Muscle layer of duodenum (tissue), 2 donors: ENCODE measurements around the gene POTEH.
"Not testable (repeated sequence)": the region's sequence is repeated elsewhere in the genome, so short reads cannot be mapped to it uniquely, and the experiment has no call there.

Experiments used
- H3K27ac ChIP-seq: one replicate; pipeline ENCODE4 v1.7.0; 2013; ENCODE audit warnings: mild to moderate bottlenecking, low read length
- H3K27me3 ChIP-seq: one replicate; pipeline ENCODE4 v1.7.0; 2013; ENCODE audit warnings: low read depth, mild to moderate bottlenecking, control low read depth, low read length
- H3K36me3 ChIP-seq, 2 donors: one replicate each; pipeline ENCODE4 v1.7.0; 2013; ENCODE audit warnings: low read length in 2 of 2, control low read depth in 1 of 2, mild to moderate bottlenecking in 1 of 2; ENCODE audit not compliant: insufficient read depth in 2 of 2, control insufficient read depth in 1 of 2
- H3K4me1 ChIP-seq, 2 donors: one replicate each; pipeline ENCODE4 v1.7.0; 2013; ENCODE audit warnings: low read length in 2 of 2, mild to moderate bottlenecking in 2 of 2, control low read depth in 1 of 2, moderate library complexity in 1 of 2; ENCODE audit not compliant: insufficient read depth in 2 of 2, control insufficient read depth in 1 of 2
- H3K4me3 ChIP-seq, 2 donors: one replicate each; pipeline ENCODE4 v1.7.0; 2013; ENCODE audit warnings: low read length in 2 of 2, low read depth in 1 of 2, mild to moderate bottlenecking in 1 of 2
- H3K9me3 ChIP-seq, 2 donors: one replicate each; pipeline ENCODE4 v1.7.0; 2013; ENCODE audit warnings: low read length in 2 of 2, control low read depth in 1 of 2, mild to moderate bottlenecking in 1 of 2; ENCODE audit not compliant: control insufficient read depth in 1 of 2
- donor health status: healthy.

Gene POTEH

GRCh38 chr22:15685641-15686040, 4.2 kb upstream of the POTEH start:
- not testable (repeated sequence) for H3K27ac ChIP-seq, H3K9me3 ChIP-seq, H3K4me1 ChIP-seq, H3K36me3 ChIP-seq, H3K27me3 ChIP-seq, H3K4me3 ChIP-seq

DNA sequence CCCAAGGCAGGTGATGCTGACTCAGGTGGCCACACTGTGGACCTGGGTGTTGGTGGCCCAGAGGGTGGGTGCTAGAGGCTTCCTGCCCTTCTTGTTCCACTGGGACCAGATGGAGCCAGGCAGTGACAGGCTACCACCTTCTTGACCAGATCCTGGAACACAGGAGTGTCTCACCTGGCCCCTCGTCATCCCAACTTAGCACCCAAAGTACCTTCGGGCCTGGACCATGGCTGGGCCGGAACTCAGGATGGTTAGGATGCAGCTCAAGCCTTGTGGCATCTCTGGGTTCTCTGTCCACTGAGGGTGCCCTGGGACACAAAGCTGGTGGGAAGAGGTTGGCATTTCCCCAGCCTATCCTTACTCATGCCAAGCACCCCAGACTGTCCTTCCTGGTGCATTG, 2.7 kb upstream of the POTEH start:
- H3K27me3 ChIP-seq, H3K27ac ChIP-seq, H3K4me1 ChIP-seq, H3K9me3 ChIP-seq, H3K36me3 ChIP-seq, H3K4me3 ChIP-seq: not testable (repeated sequence)

DNA sequence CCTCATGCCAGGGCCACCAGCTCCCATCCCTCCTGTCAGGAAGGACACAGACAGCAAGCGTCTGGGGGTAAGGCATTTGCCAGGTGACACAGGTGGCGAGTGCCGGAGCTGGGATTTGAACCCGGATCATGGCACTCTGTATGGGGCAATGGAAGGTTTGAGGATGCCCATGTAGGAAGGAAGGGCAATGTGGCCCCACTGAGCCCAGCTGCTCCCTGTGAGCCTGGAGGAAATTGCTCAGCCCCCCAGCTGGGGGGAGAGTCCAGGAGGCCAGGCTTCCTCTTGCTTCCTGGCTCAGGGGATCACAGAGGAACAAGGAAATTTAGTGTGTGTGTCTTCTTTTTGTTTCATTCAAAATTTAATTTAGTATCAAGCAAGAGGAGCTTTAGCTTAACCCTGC, 2.1 kb upstream of the POTEH start:
- not testable (repeated sequence) for H3K4me1 ChIP-seq, H3K27me3 ChIP-seq, H3K27ac ChIP-seq, H3K4me3 ChIP-seq, H3K9me3 ChIP-seq, H3K36me3 ChIP-seq

- not testable (repeated sequence) for H3K27ac ChIP-seq, H3K36me3 ChIP-seq, H3K4me3 ChIP-seq, H3K9me3 ChIP-seq, H3K4me1 ChIP-seq, H3K27me3 ChIP-seq
Measured at GRCh38 chr22:15688090-15688489, 1.7 kb upstream of the POTEH start.

DNA sequence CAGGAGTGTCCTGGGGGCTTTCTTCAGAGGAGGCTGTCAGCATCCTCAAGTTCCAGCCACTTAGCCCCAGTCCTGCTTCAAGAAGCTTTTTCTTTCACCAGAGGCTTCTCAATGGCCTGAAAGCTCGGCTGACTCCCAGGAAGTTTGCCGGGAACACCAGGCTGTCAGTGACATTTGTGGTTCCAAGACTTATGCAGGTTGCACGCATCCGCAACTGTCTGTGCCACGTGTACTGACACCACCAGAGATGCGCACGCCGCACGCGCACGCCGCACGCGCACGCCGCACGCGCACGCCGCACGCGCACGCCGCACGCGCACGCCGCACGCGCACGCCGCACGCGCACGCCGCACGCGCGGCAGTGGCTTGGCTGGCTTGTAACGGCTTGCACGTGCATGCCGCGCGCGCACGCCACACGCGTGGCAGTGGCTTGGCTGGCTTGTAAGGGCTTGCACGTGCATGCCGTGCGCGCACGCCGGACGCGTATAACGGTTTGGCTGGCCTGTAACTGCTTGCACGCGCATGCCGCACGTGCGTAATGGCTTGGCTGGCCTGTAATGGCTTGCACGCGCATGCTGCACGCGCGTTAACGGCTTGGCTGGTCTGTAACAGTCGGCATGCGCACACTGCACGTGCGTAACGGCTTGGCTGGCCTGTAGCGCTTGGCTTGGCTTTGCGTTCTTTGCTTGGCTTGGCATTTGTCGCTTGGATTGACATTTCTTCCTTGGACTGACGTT, 646 bp upstream of the POTEH start:
- H3K4me3 ChIP-seq, H3K36me3 ChIP-seq, H3K27ac ChIP-seq, H3K9me3 ChIP-seq, H3K4me1 ChIP-seq, H3K27me3 ChIP-seq: not testable (repeated sequence)

GRCh38 chr22:15713600-15713999, 23.8 kb downstream of the POTEH start:
- H3K27me3 ChIP-seq, H3K36me3 ChIP-seq, H3K4me3 ChIP-seq, H3K27ac ChIP-seq, H3K9me3 ChIP-seq, H3K4me1 ChIP-seq: not testable (repeated sequence)

DNA sequence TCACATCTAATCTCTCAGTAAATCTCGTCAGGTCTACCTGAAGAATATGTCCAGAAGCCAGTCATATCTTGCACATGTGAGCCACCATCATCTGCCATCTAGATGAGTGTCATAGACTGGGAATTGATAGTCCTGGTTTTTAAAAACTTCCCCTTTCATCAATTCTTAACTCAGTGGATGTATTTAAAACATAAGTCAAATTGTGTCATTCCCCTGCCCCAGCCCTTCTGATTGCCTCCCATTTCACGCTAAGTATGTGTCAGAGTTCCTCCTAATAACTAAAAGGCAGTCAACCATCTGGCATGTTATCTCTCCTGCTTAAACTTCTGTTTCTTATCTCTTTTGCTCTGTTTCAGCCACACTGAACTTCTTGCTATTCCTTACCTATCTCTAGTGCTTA, 24.3 kb downstream of the POTEH start:
- not testable (repeated sequence) for H3K27ac ChIP-seq, H3K9me3 ChIP-seq, H3K27me3 ChIP-seq, H3K4me1 ChIP-seq, H3K36me3 ChIP-seq, H3K4me3 ChIP-seq

DNA sequence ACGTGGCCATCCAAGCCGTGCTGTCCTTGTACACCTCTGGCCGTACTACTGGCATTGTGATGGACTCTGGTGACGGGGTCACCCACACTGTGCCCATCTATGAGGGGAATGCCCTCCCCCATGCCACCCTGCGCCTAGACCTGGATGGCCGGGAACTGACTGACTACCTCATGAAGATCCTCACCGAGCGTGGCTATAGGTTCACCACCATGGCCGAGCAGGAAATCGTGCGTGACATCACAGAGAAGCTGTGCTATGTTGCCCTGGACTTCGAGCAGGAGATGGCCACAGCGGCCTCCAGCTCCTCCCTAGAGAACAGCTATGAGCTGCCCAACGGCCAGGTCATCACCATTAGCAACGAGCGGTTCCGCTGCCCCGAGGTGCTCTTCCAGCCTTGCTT, 32.1 kb downstream of the POTEH start:
- H3K9me3 ChIP-seq, H3K27me3 ChIP-seq, H3K36me3 ChIP-seq, H3K4me3 ChIP-seq, H3K27ac ChIP-seq, H3K4me1 ChIP-seq: not testable (repeated sequence)

- H3K27ac ChIP-seq, H3K36me3 ChIP-seq, H3K4me1 ChIP-seq, H3K27me3 ChIP-seq, H3K9me3 ChIP-seq, H3K4me3 ChIP-seq: not testable (repeated sequence)
Measured at GRCh38 chr22:15729209-15729917, 39.5 kb downstream of the POTEH start.

- not testable (repeated sequence) for H3K4me1 ChIP-seq, H3K4me3 ChIP-seq, H3K27me3 ChIP-seq, H3K9me3 ChIP-seq, H3K36me3 ChIP-seq, H3K27ac ChIP-seq
Measured at GRCh38 chr22:15731023-15731422, 41.2 kb downstream of the POTEH start.

- not testable (repeated sequence) for H3K36me3 ChIP-seq, H3K4me1 ChIP-seq, H3K27me3 ChIP-seq, H3K27ac ChIP-seq, H3K4me3 ChIP-seq, H3K9me3 ChIP-seq
Measured at GRCh38 chr22:15734411-15734810, 44.6 kb downstream of the POTEH start.
